ENCODE results near the gene PCSK2. TPM values are rescaled to one million over a fixed set of nuclear protein-coding genes. Genes with fewer than 3 reads are reported as not detected.

Gene PCSK2
- total RNA-seq, 2 donors from 2014 or later, result 0.18 to 2.7 TPM

GRCh38 chr20:17334932-17335331 lies 108.1 kb downstream of the PCSK2 start:
- Histone ChIP-seq H3K36me3 (no peaks in the 10 kb centered on the region), H3K27ac (no peak overlapping the region), H3K9me3 (no peaks in the 10 kb centered on the region), H3K4me1 (replicated peaks) (no peaks in the 10 kb centered on the region), H3K4me3 (no peak overlapping the region), H3K27me3 (replicated peaks; ENCODE audit: insufficient read depth) (no peaks in the 10 kb centered on the region)
- TF ChIP-seq POLR2A (IDR thresholded peaks at IDR 0.05) (no peak), CTCF (IDR thresholded peaks at IDR 0.05) (no peak), POLR2AphosphoS5 (IDR thresholded peaks at IDR 0.05) (no peak)
- DNase-seq (ENCODE audit: low spot score), result no peak
- 84% methylated on average over 5 of the region's 5 CpGs for WGBS
- intact Hi-C loops (cut with DNase I), result no loop called here

GRCh38 chr20:17339000-17339399 lies 112.2 kb downstream of the PCSK2 start:
- no peak for DNase-seq (ENCODE audit: low spot score)
- intact Hi-C loops (cut with DNase I), result no loop called here
- Histone ChIP-seq H3K4me3 (no peak overlapping the region), H3K36me3 (no peaks in the 10 kb centered on the region), H3K27ac (no peak overlapping the region), H3K27me3 (replicated peaks; ENCODE audit: insufficient read depth) (no peaks in the 10 kb centered on the region), H3K9me3 (no peaks in the 10 kb centered on the region), H3K4me1 (replicated peaks) (no peaks in the 10 kb centered on the region)
- no peak for TF ChIP-seq POLR2AphosphoS5 (IDR thresholded peaks at IDR 0.05)
- no peak for TF ChIP-seq CTCF (IDR thresholded peaks at IDR 0.05)
- TF ChIP-seq POLR2A (IDR thresholded peaks at IDR 0.05), result no peak
- 21% methylated on average over 6 of the region's 6 CpGs for WGBS

- no peaks in the 10 kb centered on the region for H3K4me1 ChIP-seq (replicated peaks)
Observed at GRCh38 chr20:17343091-17343490, 116.3 kb downstream of the PCSK2 start.

GRCh38 chr20:17343656-17344452 lies 117.0 kb downstream of the PCSK2 start:
- H3K27ac ChIP-seq, result no peak overlapping the region
- no peak overlapping the region for H3K4me3 ChIP-seq
- H3K9me3 ChIP-seq, result no peaks in the 10 kb centered on the region
- WGBS, result 57% methylated on average over 13 of the region's 13 CpGs
- H3K4me1 ChIP-seq (replicated peaks), result no peaks in the 10 kb centered on the region
- H3K27me3 ChIP-seq (replicated peaks; ENCODE audit: insufficient read depth), result no peaks in the 10 kb centered on the region
- no peak for DNase-seq (ENCODE audit: low spot score)
- intact Hi-C loops (cut with DNase I), result no loop called here
- TF ChIP-seq CTCF (IDR thresholded peaks at IDR 0.05) (no peak), POLR2AphosphoS5 (IDR thresholded peaks at IDR 0.05) (no peak), POLR2A (IDR thresholded peaks at IDR 0.05) (no peak)
- no peaks in the 10 kb centered on the region for H3K36me3 ChIP-seq

More at GRCh38 chr20:17343091-17343490, 116.3 kb downstream of the PCSK2 start:
- intact Hi-C loops (cut with DNase I), result no loop called here
- H3K27ac ChIP-seq, result no peak overlapping the region
- H3K27me3 ChIP-seq (replicated peaks; ENCODE audit: insufficient read depth), result no peaks in the 10 kb centered on the region
- no peak overlapping the region for H3K4me3 ChIP-seq
- H3K9me3 ChIP-seq, result no peaks in the 10 kb centered on the region
- no peaks in the 10 kb centered on the region for H3K36me3 ChIP-seq
- DNase-seq (ENCODE audit: low spot score), result no peak
- WGBS, result 93% methylated on average over 1 of the region's 1 CpG
- no peak for TF ChIP-seq POLR2A (IDR thresholded peaks at IDR 0.05)
- TF ChIP-seq POLR2AphosphoS5 (IDR thresholded peaks at IDR 0.05), result no peak
- no peak for TF ChIP-seq CTCF (IDR thresholded peaks at IDR 0.05)

GRCh38 chr20:17344790-17345189 lies 118.0 kb downstream of the PCSK2 start:
- Histone ChIP-seq H3K9me3 (no peaks in the 10 kb centered on the region), H3K27me3 (replicated peaks; ENCODE audit: insufficient read depth) (no peaks in the 10 kb centered on the region), H3K4me3 (no peak overlapping the region), H3K27ac (no peak overlapping the region), H3K4me1 (replicated peaks) (no peaks in the 10 kb centered on the region), H3K36me3 (no peaks in the 10 kb centered on the region)
- TF ChIP-seq POLR2A (IDR thresholded peaks at IDR 0.05) (no peak), CTCF (IDR thresholded peaks at IDR 0.05) (no peak), POLR2AphosphoS5 (IDR thresholded peaks at IDR 0.05) (no peak)
- intact Hi-C loops (cut with DNase I), result no loop called here
- no peak for DNase-seq (ENCODE audit: low spot score)
- WGBS, result 72% methylated on average over 2 of the region's 2 CpGs
